T47D (cell line): ENCODE results near the gene CTSO.
A peak's percentile ranks its signal among the peaks of the same experiment; 100 is the strongest.

ENCODE experiments used
- DNase-seq, 2 experiments: peaks; one replicate each; pipeline versions ENCODE4 v3.0.0 to v3.0.0-alpha.2; 2011 to 2012; ENCODE audit warnings: low read depth in 1 of 2, low spot score in 1 of 2
- JUND ChIP-seq: IDR thresholded peaks from 2 replicates; pipeline ENCODE4 v1.6.1; 2012; ENCODE audit warnings: low read depth
- in situ Hi-C: cut with HindIII; loops from 2 replicates; pipeline ENCODE4 v1.10.0; 2016; ENCODE audit warnings: low sequenced_read_pairs, low pct_unique_long_range_greater_than_20kb

The CTSO gene

GRCh38 chr4:155889946-155890345 is 63.7 kb downstream of the CTSO start:
- no peak for DNase-seq
- in situ Hi-C loops, result no loop called here
- no peak for TF ChIP-seq JUND

GRCh38 chr4:155889031-155889793 is 64.5 kb downstream of the CTSO start:
- no peak for DNase-seq
- in situ Hi-C loops, result no loop called here
- TF ChIP-seq JUND, result no peak

GRCh38 chr4:155887847-155888570 is 65.7 kb downstream of the CTSO start:
- no peak for DNase-seq
- no peak for TF ChIP-seq JUND
- in situ Hi-C loops, result no loop called here

- in situ Hi-C loops, result no loop called here
- no peak for DNase-seq
- no peak for TF ChIP-seq JUND
Measured at GRCh38 chr4:155887045-155887444, 66.6 kb downstream of the CTSO start.

GRCh38 chr4:155885666-155886065 is 68.0 kb downstream of the CTSO start:
- TF ChIP-seq JUND, result no peak
- in situ Hi-C loops, result no loop called here
- DNase-seq, result no peak

- no peak for DNase-seq
- in situ Hi-C loops, result no loop called here
Measured at GRCh38 chr4:155883895-155884294, 69.8 kb downstream of the CTSO start.

GRCh38 chr4:155881555-155881954 is 72.1 kb downstream of the CTSO start:
- no peak for TF ChIP-seq JUND
- in situ Hi-C loops, result no loop called here
- DNase-seq, result peak in 1 of 2 experiments; percentile 17

More at GRCh38 chr4:155883895-155884294, 69.8 kb downstream of the CTSO start:
- no peak for TF ChIP-seq JUND

- in situ Hi-C loops, result no loop called here
- DNase-seq, result no peak
- TF ChIP-seq JUND, result no peak
Measured at GRCh38 chr4:155879767-155880166, 73.9 kb downstream of the CTSO start.

GRCh38 chr4:155878611-155879010 is 75.1 kb downstream of the CTSO start:
- in situ Hi-C loops, result no loop called here
- DNase-seq, result no peak
- TF ChIP-seq JUND, result no peak

GRCh38 chr4:155877971-155878370 is 75.7 kb downstream of the CTSO start:
- in situ Hi-C loops, result no loop called here
- no peak for TF ChIP-seq JUND
- DNase-seq, result no peak

GRCh38 chr4:155875878-155876277 is 77.8 kb downstream of the CTSO start:
- TF ChIP-seq JUND, result no peak
- DNase-seq, result no peak
- in situ Hi-C loops, result no loop called here
